ENCODE results near the gene EFCAB12. TPM values are rescaled to one million over a fixed set of nuclear protein-coding genes. Genes with fewer than 3 reads are reported as not detected.

Gene EFCAB12
- total and polyA plus RNA-seq, 7 donors: 0.04 to 0.30 TPM; not detected in 5

GRCh38 chr3:129461022-129461421 is 32.6 kb upstream of the EFCAB12 start:
- WGBS, 3 donors: 86 to 95% (median 95%) methylated on average over 1 of the region's 1 CpG
- H3K27me3 ChIP-seq (ENCODE audit: insufficient read depth in 3 of 3, low read length in 2 of 3): no peaks in the 10 kb centered on the region
- intact Hi-C loops (cut with DNase I): no loop called here

DNA sequence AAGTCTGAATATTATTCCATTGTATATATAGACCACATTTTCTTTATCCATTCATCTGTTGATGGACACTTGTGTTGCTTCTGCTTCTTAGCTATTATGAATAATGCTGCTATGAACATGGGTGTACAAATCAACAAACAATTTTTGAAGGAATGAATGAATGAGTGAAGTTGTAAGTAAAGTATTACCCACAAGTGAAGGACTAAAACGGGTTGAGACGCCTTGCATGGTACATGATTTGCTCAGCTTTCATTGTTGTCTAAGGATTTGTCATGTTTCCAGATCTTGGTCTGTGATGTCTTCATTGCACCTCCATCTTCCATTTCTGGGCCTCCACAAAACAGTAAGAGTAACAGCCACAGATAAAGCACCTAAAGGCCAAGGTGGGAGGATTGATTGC is 32.1 kb upstream of the EFCAB12 start:
- TF ChIP-seq, protein P1, sequence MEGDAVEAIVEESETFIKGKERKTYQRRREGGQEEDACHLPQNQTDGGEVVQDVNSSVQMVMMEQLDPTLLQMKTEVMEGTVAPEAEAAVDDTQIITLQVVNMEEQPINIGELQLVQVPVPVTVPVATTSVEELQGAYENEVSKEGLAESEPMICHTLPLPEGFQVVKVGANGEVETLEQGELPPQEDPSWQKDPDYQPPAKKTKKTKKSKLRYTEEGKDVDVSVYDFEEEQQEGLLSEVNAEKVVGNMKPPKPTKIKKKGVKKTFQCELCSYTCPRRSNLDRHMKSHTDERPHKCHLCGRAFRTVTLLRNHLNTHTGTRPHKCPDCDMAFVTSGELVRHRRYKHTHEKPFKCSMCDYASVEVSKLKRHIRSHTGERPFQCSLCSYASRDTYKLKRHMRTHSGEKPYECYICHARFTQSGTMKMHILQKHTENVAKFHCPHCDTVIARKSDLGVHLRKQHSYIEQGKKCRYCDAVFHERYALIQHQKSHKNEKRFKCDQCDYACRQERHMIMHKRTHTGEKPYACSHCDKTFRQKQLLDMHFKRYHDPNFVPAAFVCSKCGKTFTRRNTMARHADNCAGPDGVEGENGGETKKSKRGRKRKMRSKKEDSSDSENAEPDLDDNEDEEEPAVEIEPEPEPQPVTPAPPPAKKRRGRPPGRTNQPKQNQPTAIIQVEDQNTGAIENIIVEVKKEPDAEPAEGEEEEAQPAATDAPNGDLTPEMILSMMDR (IDR thresholded peaks at IDR 0.05): no peak
- intact Hi-C loops (cut with DNase I): no loop called here
- WGBS, 3 donors: 91 to 100% (median 97%) methylated on average over 2 of the region's 2 CpGs
- Histone ChIP-seq H3K36me3 (ENCODE audit: insufficient read depth in 1 of 2, low read depth in 1 of 2) (no peaks in the 10 kb centered on the region), H3K9me3 (no peaks in the 10 kb centered on the region), H3K27me3 (ENCODE audit: insufficient read depth in 3 of 3, low read length in 2 of 3) (no peaks in the 10 kb centered on the region), H3K4me3 (no peak overlapping the region), H3K4me1 (no peaks in the 10 kb centered on the region), H3K27ac (no peak overlapping the region)
- DNase-seq (no peak), ATAC-seq (no peak)

More at GRCh38 chr3:129461022-129461421, 32.6 kb upstream of the EFCAB12 start:
- H3K9me3 ChIP-seq: no peaks in the 10 kb centered on the region
- TF ChIP-seq, protein P1 (IDR thresholded peaks at IDR 0.05): no peak
- H3K4me3 ChIP-seq: no peak overlapping the region
- no peaks in the 10 kb centered on the region for H3K4me1 ChIP-seq
- DNase-seq (no peak), ATAC-seq (no peak)
- H3K27ac ChIP-seq: no peak overlapping the region
- no peaks in the 10 kb centered on the region for H3K36me3 ChIP-seq (ENCODE audit: insufficient read depth in 1 of 2, low read depth in 1 of 2)

- Histone ChIP-seq H3K27me3 (ENCODE audit: insufficient read depth in 3 of 3, low read length in 2 of 3) (no peaks in the 10 kb centered on the region), H3K27ac (no peak overlapping the region), H3K4me1 (no peaks in the 10 kb centered on the region), H3K9me3 (no peaks in the 10 kb centered on the region), H3K36me3 (ENCODE audit: insufficient read depth in 1 of 2, low read depth in 1 of 2) (peaks cover 0 to 2% of the 10 kb centered on the region in 2 donors), H3K4me3 (no peak overlapping the region)
- intact Hi-C loops (cut with DNase I): no loop called here
- 94 to 95% (median 95%) methylated on average over 3 of the region's 3 CpGs for WGBS, 3 donors
- DNase-seq (no peak), ATAC-seq (no peak)
- TF ChIP-seq, protein P1 (IDR thresholded peaks at IDR 0.05): no peak
These were observed 31.7 kb upstream of the EFCAB12 start for GRCh38 chr3:129460155-129460554.

- Histone ChIP-seq H3K9me3 (no peaks in the 10 kb centered on the region), H3K4me1 (peaks cover 5% of the 10 kb centered on the region), H3K27me3 (ENCODE audit: insufficient read depth in 3 of 3, low read length in 2 of 3) (no peaks in the 10 kb centered on the region), H3K27ac (no peak overlapping the region), H3K36me3 (ENCODE audit: insufficient read depth in 1 of 2, low read depth in 1 of 2) (peaks cover 0 to 13% of the 10 kb centered on the region in 2 donors), H3K4me3 (no peak overlapping the region)
- intact Hi-C loops (cut with DNase I): no loop called here
- WGBS, 3 donors: 90 to 95% (median 91%) methylated on average over 1 of the region's 1 CpG
- TF ChIP-seq, protein P1 (IDR thresholded peaks at IDR 0.05): no peak
- DNase-seq (no peak), ATAC-seq (no peak)
These were observed 25.3 kb upstream of the EFCAB12 start for GRCh38 chr3:129453732-129454131.
